GM18517 (cell line): ENCODE data around the gene GINS2.

Experiments used
- ATAC-seq: cut with Tn5 transposase; IDR thresholded peaks from one replicate; pipeline ENCODE4 v1.9.1; 2021; ENCODE audit warnings: mild to moderate bottlenecking, moderate library complexity; ENCODE audit not compliant: unreplicated experiment

GINS2 gene

DNA sequence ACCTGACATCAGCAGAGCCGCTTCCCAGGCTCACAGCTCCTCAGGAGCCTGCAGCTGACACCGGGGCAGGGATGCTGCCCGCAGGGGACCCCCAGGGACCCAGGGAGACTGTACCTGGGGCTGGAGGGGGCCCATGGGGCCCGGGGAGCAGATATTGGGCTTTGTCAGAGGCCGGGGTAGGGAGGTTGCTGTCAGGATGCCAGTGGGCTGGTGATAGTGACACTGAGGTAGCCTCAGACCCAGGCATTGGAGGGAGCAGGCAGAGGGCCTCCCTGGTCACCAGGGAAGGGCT lies 60.5 kb downstream of the GINS2 start:
- ATAC-seq, result no peak

DNA sequence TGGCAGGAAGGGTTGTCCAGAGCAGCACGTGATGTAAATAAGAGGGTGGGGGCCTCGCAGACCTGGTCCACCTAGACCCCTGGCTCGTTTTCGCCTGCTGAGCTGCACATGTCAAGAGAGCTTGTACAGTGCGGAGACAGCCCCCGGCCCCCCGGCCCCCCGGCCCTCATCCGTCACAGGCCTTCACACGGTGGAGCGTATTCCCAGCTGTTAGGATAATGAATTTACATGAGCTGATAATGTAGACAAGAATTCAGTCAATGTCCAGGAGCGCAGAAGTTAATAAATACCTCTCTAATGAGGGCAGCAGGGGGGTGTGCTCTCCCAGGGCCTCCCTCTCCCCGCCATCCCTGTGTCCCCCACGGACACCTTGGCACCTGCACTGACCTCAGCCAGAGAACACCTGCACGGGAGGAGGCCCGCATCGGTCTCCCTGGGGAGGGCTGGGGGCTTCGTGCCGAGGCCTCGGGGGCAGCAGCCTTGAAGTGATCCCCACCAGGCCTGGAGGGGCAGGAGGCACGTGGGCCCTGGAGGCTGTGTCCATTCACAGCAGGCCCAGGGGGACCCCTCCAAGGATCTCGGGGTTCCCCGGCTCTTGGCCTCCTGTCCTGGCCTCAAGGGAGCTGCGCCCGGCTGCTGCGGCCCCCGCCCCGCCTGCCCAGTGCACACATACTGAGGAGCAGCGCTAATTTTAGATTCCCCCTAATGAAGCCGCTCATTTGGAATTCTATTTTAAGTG lies 61.1 kb downstream of the GINS2 start:
- no peak for ATAC-seq

GRCh38 chr16:85627089-85627488 lies 61.7 kb downstream of the GINS2 start:
- ATAC-seq, result no peak
